ENCODE results near the gene MACROD2.

The MACROD2 gene

DNA sequence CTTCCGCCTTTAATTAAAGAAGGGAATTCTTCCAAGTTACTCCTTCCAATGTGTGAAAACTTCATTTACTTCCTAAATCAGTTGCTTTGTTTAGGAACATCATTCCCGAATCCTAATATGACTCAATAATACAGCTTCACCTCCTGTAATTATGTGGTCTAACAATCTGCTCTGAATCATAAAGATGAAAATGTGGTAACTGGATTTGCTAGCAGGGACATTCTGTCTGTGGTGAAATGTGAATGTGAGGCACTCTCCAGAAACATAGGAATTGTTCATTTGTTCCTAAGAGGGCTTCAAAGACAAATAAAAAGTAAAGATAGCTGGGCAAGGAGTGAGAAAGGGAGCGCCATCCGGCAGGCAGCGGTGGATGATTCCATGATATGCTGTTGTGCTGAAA, 1899.8 kb downstream of the MACROD2 start:
- DNase-seq (ENCODE audit: low read depth) = peak; percentile 18
- H3K4me3 ChIP-seq (ENCODE audit: control insufficient read depth, low read depth, low read length) = no peak overlapping the region
- TF ChIP-seq CTCF (conservative IDR thresholded peaks at IDR 0.05; ENCODE audit: control insufficient read depth, insufficient read depth, low read depth, low read length) = no peak

GRCh38 chr20:15895560-15896084, 1900.3 kb downstream of the MACROD2 start:
- no peak overlapping the region for H3K4me3 ChIP-seq (ENCODE audit: control insufficient read depth, low read depth, low read length)
- TF ChIP-seq CTCF (conservative IDR thresholded peaks at IDR 0.05; ENCODE audit: control insufficient read depth, insufficient read depth, low read depth, low read length) = no peak
- no peak for DNase-seq (ENCODE audit: low read depth)

- H3K4me3 ChIP-seq (ENCODE audit: control insufficient read depth, low read depth, low read length) = no peak overlapping the region
- DNase-seq (ENCODE audit: low read depth) = no peak
- TF ChIP-seq CTCF (conservative IDR thresholded peaks at IDR 0.05; ENCODE audit: control insufficient read depth, insufficient read depth, low read depth, low read length) = no peak
These were observed 1904.7 kb downstream of the MACROD2 start for GRCh38 chr20:15899967-15900366.

DNA sequence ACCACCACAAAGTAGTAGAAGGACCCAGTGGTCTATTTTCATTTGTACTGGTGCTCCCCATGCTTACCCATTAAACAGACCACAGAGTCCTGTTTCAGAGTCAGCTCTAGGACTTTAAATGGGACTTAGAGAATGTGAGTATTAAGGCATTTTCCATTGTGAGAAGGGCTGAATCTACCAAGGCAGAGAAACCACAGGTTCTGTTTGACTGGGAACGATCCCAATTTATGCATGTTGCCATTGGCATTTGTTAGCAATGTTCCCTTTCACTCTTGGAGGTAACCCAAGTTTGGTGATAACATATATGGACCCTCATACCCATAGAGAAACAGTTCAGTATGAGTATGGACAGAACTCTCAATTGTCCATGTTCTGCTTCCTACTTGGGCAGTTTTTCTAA, 1905.1 kb downstream of the MACROD2 start:
- no peak for TF ChIP-seq CTCF (conservative IDR thresholded peaks at IDR 0.05; ENCODE audit: control insufficient read depth, insufficient read depth, low read depth, low read length)
- DNase-seq (ENCODE audit: low read depth) = peak; percentile 5

DNA sequence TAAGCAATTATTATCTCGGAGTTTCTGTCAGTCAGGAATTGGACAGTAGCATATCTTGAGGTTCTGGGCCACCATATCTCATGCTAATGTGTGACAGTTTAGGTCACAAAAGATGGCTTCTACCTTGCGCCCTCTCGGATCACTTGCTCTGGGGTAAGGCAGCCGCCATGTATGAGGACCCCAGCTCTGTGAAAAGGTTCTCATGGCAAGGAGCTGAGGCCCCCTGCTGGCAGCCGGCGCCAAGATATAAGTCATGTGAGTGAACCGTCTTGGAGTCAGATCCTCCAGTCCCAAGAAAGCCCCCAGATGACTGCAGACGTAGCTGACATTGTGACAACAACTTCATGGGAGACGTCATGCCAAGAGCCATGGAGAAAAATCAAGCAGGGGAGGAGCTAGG, 1907.2 kb downstream of the MACROD2 start:
- H3K4me3 ChIP-seq (ENCODE audit: control insufficient read depth, low read depth, low read length) = no peak overlapping the region
- DNase-seq (ENCODE audit: low read depth) = no peak
- peak; percentile 6 for TF ChIP-seq CTCF (conservative IDR thresholded peaks at IDR 0.05; ENCODE audit: control insufficient read depth, insufficient read depth, low read depth, low read length)

More for the DNA sequence above, 1905.1 kb downstream of the MACROD2 start:
- no peak overlapping the region for H3K4me3 ChIP-seq (ENCODE audit: control insufficient read depth, low read depth, low read length)

GRCh38 chr20:15905661-15906060, 1910.3 kb downstream of the MACROD2 start:
- H3K4me3 ChIP-seq (ENCODE audit: control insufficient read depth, low read depth, low read length) = no peak overlapping the region
- TF ChIP-seq CTCF (conservative IDR thresholded peaks at IDR 0.05; ENCODE audit: control insufficient read depth, insufficient read depth, low read depth, low read length) = no peak
- DNase-seq (ENCODE audit: low read depth) = no peak

- DNase-seq (ENCODE audit: low read depth) = no peak
- no peak for TF ChIP-seq CTCF (conservative IDR thresholded peaks at IDR 0.05; ENCODE audit: control insufficient read depth, insufficient read depth, low read depth, low read length)
- no peak overlapping the region for H3K4me3 ChIP-seq (ENCODE audit: control insufficient read depth, low read depth, low read length)
These were observed 1914.7 kb downstream of the MACROD2 start for GRCh38 chr20:15909995-15910394.
